ENCODE results near the gene NSD2. TPM values are rescaled to one million over a fixed set of nuclear protein-coding genes. Genes with fewer than 3 reads are reported as not detected.

NSD2 gene
- total RNA-seq, 4 donors from 2014 or later: 56.0 to 255 (median 98.9) TPM

GRCh38 chr4:1964971-1965370, 93.8 kb downstream of the NSD2 start:
- no peak for DNase-seq
- Histone ChIP-seq H3K27me3 (no peaks in the 10 kb centered on the region), H3K4me3 (no peak overlapping the region), H3K4me1 (no peaks in the 10 kb centered on the region), H3K27ac (no peak overlapping the region), H3K9me3 (no peaks in the 10 kb centered on the region), H3K36me3 (peaks cover 0 to 44% (median 0%) of the 10 kb centered on the region in 3 donors)
- TF ChIP-seq, protein P1, sequence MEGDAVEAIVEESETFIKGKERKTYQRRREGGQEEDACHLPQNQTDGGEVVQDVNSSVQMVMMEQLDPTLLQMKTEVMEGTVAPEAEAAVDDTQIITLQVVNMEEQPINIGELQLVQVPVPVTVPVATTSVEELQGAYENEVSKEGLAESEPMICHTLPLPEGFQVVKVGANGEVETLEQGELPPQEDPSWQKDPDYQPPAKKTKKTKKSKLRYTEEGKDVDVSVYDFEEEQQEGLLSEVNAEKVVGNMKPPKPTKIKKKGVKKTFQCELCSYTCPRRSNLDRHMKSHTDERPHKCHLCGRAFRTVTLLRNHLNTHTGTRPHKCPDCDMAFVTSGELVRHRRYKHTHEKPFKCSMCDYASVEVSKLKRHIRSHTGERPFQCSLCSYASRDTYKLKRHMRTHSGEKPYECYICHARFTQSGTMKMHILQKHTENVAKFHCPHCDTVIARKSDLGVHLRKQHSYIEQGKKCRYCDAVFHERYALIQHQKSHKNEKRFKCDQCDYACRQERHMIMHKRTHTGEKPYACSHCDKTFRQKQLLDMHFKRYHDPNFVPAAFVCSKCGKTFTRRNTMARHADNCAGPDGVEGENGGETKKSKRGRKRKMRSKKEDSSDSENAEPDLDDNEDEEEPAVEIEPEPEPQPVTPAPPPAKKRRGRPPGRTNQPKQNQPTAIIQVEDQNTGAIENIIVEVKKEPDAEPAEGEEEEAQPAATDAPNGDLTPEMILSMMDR (IDR thresholded peaks at IDR 0.05): no peak
- TF ChIP-seq POLR2A (IDR thresholded peaks at IDR 0.05): no peak

DNA sequence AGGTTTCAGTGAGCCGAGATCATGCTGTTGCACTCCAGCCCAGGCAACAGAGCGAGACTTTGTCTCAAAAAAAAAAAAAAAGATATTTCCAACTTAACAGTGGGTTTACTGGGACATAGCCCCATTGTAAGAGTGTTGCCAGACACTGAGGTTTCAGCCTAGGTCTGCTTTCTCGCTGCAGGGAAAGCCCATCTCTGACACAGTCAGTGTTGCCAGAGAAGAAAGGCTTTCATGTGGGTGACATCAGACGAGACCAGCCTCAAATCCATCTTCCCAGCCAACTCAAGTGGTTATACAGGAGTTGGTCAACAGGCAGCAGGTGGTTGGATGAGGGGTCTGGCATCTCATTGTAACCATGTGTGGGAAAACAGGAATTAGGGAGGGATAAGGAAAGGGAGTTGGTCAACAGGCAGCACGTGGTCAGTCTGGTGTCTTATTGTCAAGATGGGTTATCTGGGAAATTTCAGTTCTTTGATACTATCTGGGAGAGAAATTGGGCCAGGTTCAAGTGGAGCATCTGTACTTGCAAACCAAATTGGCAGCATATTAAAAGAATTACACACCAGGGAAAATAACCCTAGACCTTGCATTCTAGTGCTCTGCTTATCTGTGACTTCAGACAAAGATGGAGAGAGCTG, 96.4 kb downstream of the NSD2 start:
- no peaks in the 10 kb centered on the region for H3K4me1 ChIP-seq
- no peak for TF ChIP-seq POLR2A (IDR thresholded peaks at IDR 0.05)
- TF ChIP-seq, protein P1 (IDR thresholded peaks at IDR 0.05): no peak
- no peak overlapping the region for H3K27ac ChIP-seq
- no peak overlapping the region for H3K4me3 ChIP-seq
- H3K36me3 ChIP-seq: peaks cover 0 to 36% (median 0%) of the 10 kb centered on the region in 3 donors
- H3K27me3 ChIP-seq: no peaks in the 10 kb centered on the region
- no peaks in the 10 kb centered on the region for H3K9me3 ChIP-seq
- no peak for DNase-seq

GRCh38 chr4:1968686-1969295, 97.6 kb downstream of the NSD2 start:
- TF ChIP-seq POLR2A (IDR thresholded peaks at IDR 0.05): no peak
- TF ChIP-seq, protein P1 (IDR thresholded peaks at IDR 0.05): no peak
- no peak for DNase-seq
- Histone ChIP-seq H3K27ac (no peak overlapping the region), H3K27me3 (no peaks in the 10 kb centered on the region), H3K9me3 (no peaks in the 10 kb centered on the region), H3K36me3 (peaks cover 0 to 31% (median 0%) of the 10 kb centered on the region in 3 donors), H3K4me3 (no peak overlapping the region), H3K4me1 (no peaks in the 10 kb centered on the region)

GRCh38 chr4:1969928-1970723, 98.9 kb downstream of the NSD2 start:
- H3K36me3 ChIP-seq: peaks cover 0 to 36% (median 0%) of the 10 kb centered on the region in 3 donors

DNA sequence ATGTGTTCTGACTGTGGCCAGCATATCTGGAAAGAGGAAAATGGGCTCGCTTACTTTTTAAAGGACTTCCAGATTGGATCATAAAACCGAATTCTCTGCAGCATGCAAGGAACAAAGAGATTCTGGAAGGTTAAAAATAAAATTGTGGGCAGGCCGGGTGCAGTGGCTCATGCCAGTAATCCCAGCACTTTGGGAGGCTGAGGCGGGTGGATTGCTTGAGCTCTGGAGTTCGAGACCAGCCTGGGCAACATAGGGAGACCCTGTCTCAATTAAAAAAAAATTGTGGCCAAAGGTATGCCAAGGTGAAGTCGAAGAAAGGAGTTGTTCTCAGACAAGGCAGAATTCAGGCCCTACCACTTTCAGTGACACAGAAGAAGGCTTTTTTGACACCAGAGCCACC, 99.7 kb downstream of the NSD2 start:
- no peak for DNase-seq
- Histone ChIP-seq H3K36me3 (peaks cover 0 to 44% (median 0%) of the 10 kb centered on the region in 3 donors), H3K27ac (no peak overlapping the region)

More at GRCh38 chr4:1969928-1970723, 98.9 kb downstream of the NSD2 start:
- Histone ChIP-seq H3K9me3 (no peaks in the 10 kb centered on the region), H3K4me3 (no peak overlapping the region), H3K4me1 (no peaks in the 10 kb centered on the region), H3K27ac (no peak overlapping the region), H3K27me3 (no peaks in the 10 kb centered on the region)
- DNase-seq: no peak
- TF ChIP-seq, protein P1 (IDR thresholded peaks at IDR 0.05): no peak
- TF ChIP-seq POLR2A (IDR thresholded peaks at IDR 0.05): no peak

More for the DNA sequence above, 99.7 kb downstream of the NSD2 start:
- no peak for TF ChIP-seq POLR2A (IDR thresholded peaks at IDR 0.05)
- TF ChIP-seq, protein P1 (IDR thresholded peaks at IDR 0.05): no peak
- Histone ChIP-seq H3K9me3 (no peaks in the 10 kb centered on the region), H3K4me3 (no peak overlapping the region), H3K27me3 (no peaks in the 10 kb centered on the region), H3K4me1 (no peaks in the 10 kb centered on the region)

All from Peyer's patch (tissue), 4 donors.